SJCRH30 (cell line): ENCODE data around the gene TNRC6C. TPM values are rescaled to one million over a fixed set of nuclear protein-coding genes. Genes with fewer than 3 reads are reported as not detected.
"Not testable (repeated sequence)": the region's sequence is repeated elsewhere in the genome, so short reads cannot be mapped to it uniquely, and the experiment has no call there.

Experiments
- DNase-seq, 2 experiments: peaks; one replicate each; pipeline ENCODE4 v3.0.0-alpha.2; 2015 to 2020
- H3K27ac ChIP-seq: fragments of 250-450 bp; sonication (Bioruptor Pico); 2 replicates; pipeline ENCODE4 v1.5.1; 2020; ENCODE audit warnings: mild to moderate bottlenecking, moderate library complexity
- H3K27me3 ChIP-seq: fragments of 250-450 bp; sonication (Bioruptor Pico); 2 replicates; pipeline ENCODE4 v1.5.1; 2020; ENCODE audit warnings: mild to moderate bottlenecking, moderate library complexity
- H3K36me3 ChIP-seq: fragments of 250-450 bp; sonication (Bioruptor Pico); 2 replicates; pipeline ENCODE4 v1.5.1; 2020; ENCODE audit warnings: mild to moderate bottlenecking, moderate library complexity
- H3K4me1 ChIP-seq: fragments of 250-450 bp; sonication (Bioruptor Pico); 2 replicates; pipeline ENCODE4 v1.5.1; 2020; ENCODE audit warnings: mild to moderate bottlenecking, moderate library complexity
- H3K4me3 ChIP-seq: fragments of 250-450 bp; sonication (Bioruptor Pico); 2 replicates; pipeline ENCODE4 v1.5.1; 2020; ENCODE audit warnings: mild to moderate bottlenecking, moderate library complexity
- H3K9me3 ChIP-seq: fragments of 250-450 bp; sonication (Bioruptor Pico); replicated peaks from 2 replicates; pipeline ENCODE4 v1.5.1; 2020; ENCODE audit warnings: mild to moderate bottlenecking, moderate library complexity
- total RNA-seq: library from RNA; depleted of rRNA; stranded (reverse); fragments of >200 nt; shearing (Covaris generic); gene quantifications from 2 replicates; pipeline ENCODE4 v1.2.3, GENCODE V29; 2014

TNRC6C gene
- total RNA-seq, 1 experiment from 2014 or later, result 12.7 TPM

DNA sequence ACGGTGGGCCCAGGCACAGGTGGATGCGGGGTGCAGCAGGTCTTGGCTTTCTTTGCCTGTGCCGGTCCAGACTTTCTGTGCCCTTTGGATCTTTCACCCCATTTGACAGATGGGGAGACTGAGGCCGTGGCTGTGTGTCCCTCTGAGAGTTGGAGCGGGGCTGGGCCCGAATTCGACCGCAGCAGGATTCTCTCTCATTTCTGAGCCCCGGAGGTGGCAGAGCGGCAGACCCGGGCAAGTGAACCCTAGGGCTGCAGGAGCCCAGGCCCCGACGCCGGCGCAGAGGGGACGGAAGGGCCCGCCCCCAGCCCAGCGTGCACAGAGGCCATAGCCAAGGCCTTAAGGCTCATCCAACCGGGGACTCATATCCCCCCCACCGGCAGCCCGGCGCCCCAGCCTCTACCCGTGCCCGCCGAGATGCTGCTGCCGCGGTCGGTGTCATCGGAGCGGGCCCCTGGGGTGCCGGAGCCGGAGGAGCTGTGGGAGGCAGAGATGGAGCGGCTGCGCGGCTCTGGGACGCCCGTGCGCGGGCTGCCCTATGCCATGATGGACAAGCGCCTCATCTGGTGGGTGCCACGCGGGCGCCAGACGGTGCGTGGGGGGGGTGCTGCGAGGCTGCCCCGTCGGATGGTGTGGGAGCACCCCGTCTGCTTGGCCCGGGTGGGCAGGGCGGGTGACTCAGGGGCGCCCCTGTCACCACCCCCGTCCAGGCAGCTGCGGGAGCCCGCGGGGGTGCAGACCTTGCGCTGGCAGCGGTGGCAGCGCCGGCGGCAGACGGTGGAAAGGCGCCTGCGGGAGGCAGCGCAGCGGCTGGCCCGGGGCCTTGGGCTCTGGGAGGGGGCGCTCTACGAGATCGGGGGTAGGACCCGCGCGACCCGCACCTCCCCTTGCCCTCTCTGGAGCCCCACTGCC lies 172.9 kb downstream of the TNRC6C start:
- DNase-seq, result peak in 1 of 2 experiments; percentile 9
- Histone ChIP-seq H3K9me3 (no peaks in the 10 kb centered on the region), H3K36me3 (no peaks in the 10 kb centered on the region), H3K27ac (no peak overlapping the region), H3K4me3 (no peak overlapping the region), H3K27me3 (no peaks in the 10 kb centered on the region), H3K4me1 (peaks cover 14% of the 10 kb centered on the region)

DNA sequence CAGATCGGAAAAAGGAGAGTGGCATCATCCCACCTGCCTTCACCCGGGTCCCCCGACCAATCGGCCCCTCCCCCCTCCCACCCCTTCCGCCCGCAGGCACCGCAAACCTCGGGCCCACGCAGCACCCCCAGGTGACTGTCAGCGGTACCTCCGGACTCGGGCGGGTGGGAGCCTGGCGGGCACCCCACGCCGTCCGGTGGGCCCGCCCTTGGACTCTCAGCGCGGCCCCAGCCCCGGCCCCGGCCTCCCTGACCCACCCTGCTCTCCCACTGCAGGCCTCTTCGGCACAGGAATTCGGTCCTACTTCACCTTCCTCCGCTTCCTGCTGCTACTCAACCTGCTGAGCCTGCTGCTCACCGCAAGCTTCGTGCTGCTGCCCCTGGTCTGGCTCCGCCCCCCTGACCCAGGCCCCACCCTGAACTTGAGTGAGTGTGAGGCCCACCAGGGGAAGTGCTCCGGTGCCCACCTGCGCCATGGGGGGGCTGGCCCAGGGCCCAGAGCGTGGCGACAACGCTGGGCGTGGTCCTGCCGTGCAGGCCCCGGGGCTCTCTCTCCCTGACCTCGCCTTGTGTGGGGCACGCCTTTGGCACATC lies 173.7 kb downstream of the TNRC6C start:
- Histone ChIP-seq H3K27me3 (no peaks in the 10 kb centered on the region), H3K27ac (no peak overlapping the region), H3K4me1 (peaks cover 7% of the 10 kb centered on the region), H3K9me3 (no peaks in the 10 kb centered on the region), H3K36me3 (no peaks in the 10 kb centered on the region), H3K4me3 (no peak overlapping the region)
- DNase-seq, result peak in 1 of 2 experiments; percentile 14

DNA sequence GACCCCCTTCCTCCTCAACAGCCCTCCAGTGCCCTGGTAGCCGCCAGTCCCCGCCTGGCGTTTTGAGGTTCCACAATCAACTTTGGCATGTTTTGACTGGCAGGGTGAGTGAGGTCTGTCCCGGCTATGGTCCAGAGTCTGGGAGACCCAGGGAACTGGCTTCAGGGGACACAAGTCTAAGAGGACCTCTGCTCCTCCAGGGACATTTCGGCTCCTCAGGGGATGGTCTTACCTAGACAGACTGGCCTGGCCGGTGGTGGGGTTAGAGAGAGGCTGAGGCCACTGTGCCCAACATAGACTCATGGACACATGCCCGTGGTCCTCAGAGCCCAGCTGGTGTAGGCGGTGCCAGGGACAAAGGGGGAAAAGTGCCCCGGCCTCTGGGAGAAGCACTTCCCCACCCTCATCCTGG lies 174.3 kb downstream of the TNRC6C start:
- H3K4me1 ChIP-seq, result peaks cover 6% of the 10 kb centered on the region; the same call in 1 of the 2 replicates
- H3K4me3 ChIP-seq, result no peak overlapping the region
- no peaks in the 10 kb centered on the region for H3K9me3 ChIP-seq
- no peak overlapping the region for H3K27ac ChIP-seq
- H3K27me3 ChIP-seq, result no peaks in the 10 kb centered on the region
- H3K36me3 ChIP-seq, result no peaks in the 10 kb centered on the region
- DNase-seq, result no peak

DNA sequence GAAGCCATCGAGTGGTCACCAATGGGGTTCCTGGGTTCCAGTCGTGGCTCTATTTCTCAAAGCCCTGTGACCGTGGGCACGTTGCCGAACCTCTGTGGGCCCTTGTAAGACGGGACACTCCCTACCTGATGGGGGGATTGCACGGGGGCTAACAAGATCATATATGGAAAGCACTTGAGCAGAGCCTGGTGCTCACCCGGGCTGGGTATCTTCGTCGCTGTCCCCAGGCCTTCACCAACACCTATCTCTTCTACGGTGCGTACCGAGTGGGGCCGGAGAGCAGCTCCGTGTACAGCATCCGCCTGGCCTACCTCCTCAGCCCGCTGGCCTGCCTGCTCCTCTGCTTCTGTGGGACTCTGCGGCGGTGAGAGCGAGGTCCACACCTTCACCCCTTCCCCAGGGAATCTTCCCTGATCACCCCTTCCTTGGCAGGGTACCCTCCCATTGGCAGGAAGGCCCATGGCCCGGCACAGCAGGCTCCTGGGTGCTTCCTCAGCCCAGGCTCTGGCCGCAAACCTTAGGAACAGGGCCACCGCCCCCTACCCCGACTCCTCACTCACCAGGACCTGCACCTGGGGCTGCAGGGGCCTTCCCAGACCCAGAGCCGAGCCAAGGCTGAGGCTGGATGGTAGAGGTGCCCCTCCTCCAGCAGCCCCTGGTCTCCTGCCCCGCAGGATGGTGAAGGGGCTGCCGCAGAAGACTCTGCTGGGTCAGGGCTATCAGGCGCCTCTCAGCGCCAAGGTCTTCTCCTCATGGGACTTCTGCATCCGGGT lies 174.9 kb downstream of the TNRC6C start:
- Histone ChIP-seq H3K27me3 (no peaks in the 10 kb centered on the region), H3K4me1 (peaks cover 6% of the 10 kb centered on the region; the same call in 1 of the 2 replicates), H3K4me3 (no peak overlapping the region), H3K36me3 (no peaks in the 10 kb centered on the region), H3K9me3 (no peaks in the 10 kb centered on the region), H3K27ac (no peak overlapping the region)
- DNase-seq, result no peak

DNA sequence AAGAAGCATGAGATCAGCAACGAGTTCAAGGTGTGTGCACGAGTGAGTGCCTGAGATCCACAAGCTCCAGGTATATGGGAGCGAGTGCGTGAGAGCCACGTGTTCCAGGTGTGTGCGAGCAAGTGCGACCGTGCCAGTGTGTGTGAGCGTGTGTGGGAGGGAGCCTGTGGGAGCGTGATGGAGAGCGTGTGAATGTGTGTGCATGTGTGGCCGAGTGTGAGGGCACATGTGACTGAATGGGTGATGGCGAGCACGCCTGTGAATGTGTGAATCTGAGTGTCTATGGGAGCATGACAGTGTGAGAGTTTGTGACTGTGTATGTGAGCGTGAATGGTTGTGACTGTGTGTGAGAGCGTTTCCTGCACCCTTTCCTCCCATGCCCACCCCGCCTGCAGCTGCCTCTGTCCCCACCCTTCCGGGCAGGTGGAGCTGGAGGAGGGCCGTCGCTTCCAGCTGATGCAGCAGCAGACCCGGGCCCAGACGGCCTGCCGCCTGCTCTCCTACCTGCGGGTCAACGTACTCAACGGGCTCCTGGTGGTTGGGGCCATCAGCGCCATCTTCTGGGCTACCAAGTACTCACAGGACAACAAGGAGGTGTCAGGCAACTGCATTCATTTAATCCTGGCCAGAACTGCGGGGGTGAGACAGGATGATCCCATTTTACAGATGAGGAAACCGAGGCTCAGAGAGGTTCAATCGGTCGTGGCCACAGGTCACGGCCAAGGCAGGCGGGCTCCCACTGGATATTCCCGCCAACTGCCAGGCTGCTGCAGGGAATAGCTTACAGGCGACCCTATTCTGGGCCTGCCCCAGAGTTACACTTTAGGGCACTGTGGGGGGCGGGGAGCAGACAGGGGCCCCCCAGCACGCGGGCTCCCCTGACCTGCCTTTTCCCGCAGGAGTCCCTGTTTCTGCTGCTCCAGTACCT lies 175.7 kb downstream of the TNRC6C start:
- Histone ChIP-seq H3K4me1 (peaks cover 4% of the 10 kb centered on the region; the same call in 1 of the 2 replicates), H3K9me3 (no peaks in the 10 kb centered on the region), H3K36me3 (no peaks in the 10 kb centered on the region), H3K4me3 (no peak overlapping the region), H3K27ac (no peak overlapping the region), H3K27me3 (no peaks in the 10 kb centered on the region)
- DNase-seq, result peak; percentile 10 to 70

DNA sequence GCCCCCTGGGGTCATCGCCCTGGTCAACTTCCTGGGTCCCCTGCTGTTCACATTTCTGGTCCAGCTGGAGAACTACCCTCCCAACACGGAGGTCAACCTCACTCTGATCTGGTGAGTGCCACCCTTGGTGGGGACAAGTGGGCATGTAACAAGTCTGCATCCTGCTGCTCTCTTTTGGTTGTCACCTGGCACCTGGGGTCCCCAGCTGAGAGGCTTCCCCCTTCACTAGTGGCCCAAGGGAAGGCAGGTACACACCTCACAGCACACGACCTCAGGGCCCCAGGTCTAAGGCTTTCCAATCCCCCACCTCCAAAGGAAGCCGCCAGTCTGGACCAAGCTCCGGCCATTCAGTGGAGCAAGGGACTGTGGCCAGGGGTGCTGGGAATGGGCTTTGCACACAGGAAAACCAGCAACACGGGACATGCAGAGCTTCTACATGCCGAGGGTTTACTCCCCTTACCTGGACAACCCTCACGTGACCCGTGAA lies 176.4 kb downstream of the TNRC6C start:
- no peaks in the 10 kb centered on the region for H3K9me3 ChIP-seq
- 0 out of 2 replicates have a peak, but pooled peaks cover 3% of the 10 kb centered on the region for H3K4me1 ChIP-seq
- no peaks in the 10 kb centered on the region for H3K27me3 ChIP-seq
- H3K27ac ChIP-seq, result no peak overlapping the region
- DNase-seq, result no peak
- H3K36me3 ChIP-seq, result no peaks in the 10 kb centered on the region
- no peak overlapping the region for H3K4me3 ChIP-seq

DNA sequence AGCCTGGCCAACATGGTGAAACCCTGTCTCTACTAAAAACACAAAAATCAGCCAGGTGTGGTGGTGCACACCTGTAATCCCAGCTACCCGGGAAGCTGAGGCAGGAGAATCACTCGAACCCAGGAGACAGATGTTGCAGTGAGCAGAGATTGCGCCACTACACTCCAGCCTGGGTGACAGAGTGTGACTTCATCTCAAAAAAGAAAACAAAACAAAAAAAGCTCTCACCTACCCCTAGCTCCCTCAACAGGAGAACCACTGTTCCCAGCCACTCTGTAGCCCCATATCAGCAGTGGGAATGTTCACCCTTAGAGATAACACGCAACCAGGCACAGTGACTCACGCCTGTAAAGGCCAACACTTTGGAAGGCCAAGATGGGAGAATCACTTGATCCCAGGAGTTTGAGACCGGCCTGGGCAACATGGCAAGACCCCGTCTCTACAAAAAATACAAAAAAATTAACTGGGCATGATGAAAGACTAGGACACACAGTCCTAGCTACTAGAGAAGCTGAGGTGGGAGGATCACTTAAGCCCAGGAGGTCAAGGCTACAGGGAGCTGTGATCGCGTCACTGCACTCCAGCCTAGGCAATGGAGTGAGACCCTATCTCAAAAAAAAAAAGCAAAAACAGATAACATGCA lies 177.5 kb downstream of the TNRC6C start:
- no peaks in the 10 kb centered on the region for H3K36me3 ChIP-seq
- H3K4me3 ChIP-seq, result no peak overlapping the region
- H3K9me3 ChIP-seq, result no peaks in the 10 kb centered on the region
- no peaks in the 10 kb centered on the region for H3K4me1 ChIP-seq
- H3K27ac ChIP-seq, result no peak overlapping the region
- no peaks in the 10 kb centered on the region for H3K27me3 ChIP-seq
- no peak for DNase-seq

DNA sequence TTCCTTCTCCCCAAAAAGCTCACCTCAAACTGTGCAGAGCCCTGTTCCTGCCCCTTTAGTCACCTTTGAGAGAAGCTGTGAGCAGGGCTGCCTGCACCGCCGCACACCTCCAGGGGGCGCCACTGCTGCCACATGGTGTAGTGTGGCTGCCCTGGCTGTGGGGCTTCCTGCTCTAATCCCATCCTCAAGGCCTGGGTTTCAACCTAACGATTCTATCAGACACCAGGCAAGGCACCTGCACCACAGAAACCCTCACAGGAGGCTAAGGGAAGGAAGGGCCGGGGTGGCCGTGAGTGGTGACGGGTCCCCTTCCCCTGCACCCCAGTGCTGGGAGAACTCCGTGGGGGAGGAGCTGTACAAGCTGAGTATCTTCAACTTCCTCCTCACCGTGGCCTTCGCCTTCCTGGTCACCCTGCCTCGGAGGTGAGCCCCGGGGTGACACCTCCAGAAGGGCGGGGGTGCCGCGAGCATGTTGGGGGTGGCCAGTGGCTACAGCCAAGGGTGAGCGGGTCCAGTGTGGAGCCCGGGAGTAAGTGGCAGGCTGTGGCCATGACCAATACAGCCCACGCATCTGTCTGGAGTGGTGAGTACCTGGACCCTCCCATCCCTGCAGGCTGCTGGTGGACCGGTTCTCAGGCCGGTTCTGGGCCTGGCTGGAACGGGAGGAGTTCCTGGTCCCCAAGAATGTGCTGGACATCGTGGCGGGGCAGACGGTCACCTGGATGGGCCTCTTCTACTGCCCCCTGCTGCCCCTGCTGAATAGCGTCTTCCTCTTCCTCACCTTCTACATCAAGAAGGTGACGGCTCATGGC lies 179.1 kb downstream of the TNRC6C start:
- Histone ChIP-seq H3K9me3 (no peaks in the 10 kb centered on the region), H3K4me1 (no peaks in the 10 kb centered on the region), H3K27ac (no peak overlapping the region), H3K27me3 (no peaks in the 10 kb centered on the region), H3K4me3 (no peak overlapping the region), H3K36me3 (no peaks in the 10 kb centered on the region)
- no peak for DNase-seq

DNA sequence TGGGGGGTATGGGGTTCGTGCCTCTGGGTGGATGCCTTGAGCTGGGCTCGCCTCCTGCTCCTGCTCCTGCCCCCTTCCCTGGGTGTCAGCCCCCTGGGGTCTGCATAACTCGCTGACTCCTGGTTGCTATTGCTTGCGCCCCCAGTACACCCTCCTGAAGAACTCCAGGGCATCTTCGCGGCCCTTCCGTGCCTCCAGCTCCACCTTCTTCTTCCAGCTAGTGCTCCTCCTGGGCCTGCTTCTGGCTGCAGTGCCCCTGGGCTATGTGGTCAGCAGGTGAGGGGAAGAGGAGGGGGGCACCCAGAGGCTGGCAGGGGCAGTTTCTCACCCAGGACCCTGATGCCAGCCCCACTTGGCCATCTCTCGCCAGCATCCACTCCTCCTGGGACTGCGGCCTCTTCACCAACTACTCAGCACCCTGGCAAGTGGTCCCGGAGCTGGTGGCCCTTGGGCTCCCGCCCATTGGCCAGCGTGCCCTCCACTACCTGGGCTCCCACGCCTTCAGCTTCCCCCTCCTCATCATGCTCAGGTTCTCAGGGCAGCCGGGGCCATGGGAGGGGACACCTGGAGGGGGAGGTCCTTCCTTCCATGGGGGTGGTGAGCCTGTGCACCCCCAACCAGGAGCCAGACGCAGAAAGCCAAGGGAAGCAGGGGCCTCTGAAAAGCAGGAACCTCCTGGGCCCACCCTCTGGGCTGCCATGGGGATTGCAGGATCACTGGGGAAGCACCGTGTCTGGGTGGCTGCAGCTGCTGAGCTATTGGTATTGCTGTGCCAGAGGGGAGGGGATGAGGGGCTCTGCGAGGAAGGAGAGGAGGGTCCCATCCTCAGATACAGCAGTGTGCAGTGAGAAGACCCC lies 179.9 kb downstream of the TNRC6C start:
- Histone ChIP-seq H3K9me3 (no peaks in the 10 kb centered on the region), H3K4me3 (no peak overlapping the region), H3K36me3 (no peaks in the 10 kb centered on the region), H3K27me3 (no peaks in the 10 kb centered on the region), H3K4me1 (peaks cover 4% of the 10 kb centered on the region), H3K27ac (no peak overlapping the region)
- no peak for DNase-seq

DNA sequence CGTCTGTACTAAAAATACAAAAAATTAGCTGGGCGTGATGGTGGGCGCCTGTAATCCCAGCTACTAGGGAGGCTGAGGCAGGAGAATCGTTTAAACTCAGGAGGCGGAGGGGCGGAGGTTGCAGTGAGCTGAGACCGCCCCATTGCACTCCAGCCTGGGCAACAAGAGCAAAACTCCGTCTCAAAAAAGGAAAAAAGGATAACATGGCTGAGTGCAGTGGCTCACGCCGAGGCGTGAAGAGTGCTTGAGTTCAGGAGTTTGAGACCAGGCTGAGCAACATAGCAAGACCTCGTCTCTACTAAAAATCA lies 181.3 kb downstream of the TNRC6C start:
- not testable (repeated sequence) for H3K4me3 ChIP-seq, H3K36me3 ChIP-seq, H3K9me3 ChIP-seq, H3K27me3 ChIP-seq, H3K27ac ChIP-seq, DNase-seq
- H3K4me1 ChIP-seq, result peaks cover 18% of the 10 kb centered on the region

DNA sequence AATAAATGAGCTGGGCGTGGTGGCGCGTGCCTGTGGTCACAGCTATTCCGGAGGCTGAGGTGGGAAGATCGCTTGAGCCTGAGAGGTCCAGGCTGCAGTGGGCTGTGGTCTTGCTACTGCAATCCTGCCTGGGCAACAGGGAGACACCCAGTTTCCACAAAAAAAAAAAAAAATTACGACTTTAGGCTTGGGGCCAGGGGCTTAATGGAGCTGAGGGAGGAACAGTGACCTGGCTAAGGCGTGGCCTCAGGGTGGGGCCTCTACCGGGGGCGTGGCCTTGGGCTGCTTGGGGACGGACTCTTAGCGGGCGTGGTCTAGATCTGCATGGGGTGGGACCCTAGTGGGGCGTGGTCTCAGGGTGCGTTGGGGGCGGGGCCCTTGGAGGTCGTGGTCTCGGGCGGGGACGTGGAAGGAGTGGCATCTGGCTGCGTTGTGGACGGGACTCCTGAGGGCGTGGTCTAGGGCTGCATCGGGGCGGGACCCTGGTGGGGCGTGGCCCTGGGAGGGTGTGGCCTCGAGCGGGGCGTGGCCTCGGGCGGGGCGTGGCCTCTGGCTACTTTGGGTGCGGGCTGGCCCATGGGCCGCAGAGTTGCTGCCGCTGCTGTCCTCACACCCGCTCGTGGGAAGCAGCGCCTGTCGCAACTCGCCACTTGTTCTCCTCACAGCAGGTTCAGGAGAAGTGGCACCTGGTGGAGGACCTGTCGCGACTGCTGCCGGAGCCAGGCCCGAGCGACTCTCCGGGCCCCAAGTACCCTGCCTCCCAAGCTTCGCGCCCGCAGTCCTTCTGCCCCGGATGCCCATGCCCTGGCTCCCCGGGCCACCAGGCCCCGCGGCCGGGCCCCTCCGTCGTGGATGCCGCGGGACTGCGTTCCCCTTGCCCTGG lies 181.9 kb downstream of the TNRC6C start:
- Histone ChIP-seq H3K4me1 (peaks cover 24% of the 10 kb centered on the region), H3K36me3 (no peaks in the 10 kb centered on the region), H3K27me3 (no peaks in the 10 kb centered on the region), H3K9me3 (no peaks in the 10 kb centered on the region), H3K4me3 (no peak overlapping the region), H3K27ac (no peak overlapping the region)
- peak; percentile 100 for DNase-seq
